GM12892 (cell line): Measurements from ENCODE around the gene CYREN.
"Not testable (repeated sequence)": the region's sequence is repeated elsewhere in the genome, so short reads cannot be mapped to it uniquely, and the experiment has no call there.

Source experiments
- POLR2A ChIP-seq: IDR thresholded peaks from 2 replicates; pipeline ENCODE4 v1.6.1; 2011; ENCODE audit warnings: low read depth, low read length, control low read depth
- POLR2AphosphoS5 ChIP-seq: IDR thresholded peaks from 2 replicates; pipeline ENCODE4 v1.6.1; 2011; ENCODE audit warnings: low read depth, low read length, control low read depth
- TAF1 ChIP-seq: IDR thresholded peaks from 2 replicates; pipeline ENCODE4 v1.6.1; 2011; ENCODE audit warnings: low read depth, mild to moderate bottlenecking, control low read depth, low read length, borderline replicate concordance

DNA sequence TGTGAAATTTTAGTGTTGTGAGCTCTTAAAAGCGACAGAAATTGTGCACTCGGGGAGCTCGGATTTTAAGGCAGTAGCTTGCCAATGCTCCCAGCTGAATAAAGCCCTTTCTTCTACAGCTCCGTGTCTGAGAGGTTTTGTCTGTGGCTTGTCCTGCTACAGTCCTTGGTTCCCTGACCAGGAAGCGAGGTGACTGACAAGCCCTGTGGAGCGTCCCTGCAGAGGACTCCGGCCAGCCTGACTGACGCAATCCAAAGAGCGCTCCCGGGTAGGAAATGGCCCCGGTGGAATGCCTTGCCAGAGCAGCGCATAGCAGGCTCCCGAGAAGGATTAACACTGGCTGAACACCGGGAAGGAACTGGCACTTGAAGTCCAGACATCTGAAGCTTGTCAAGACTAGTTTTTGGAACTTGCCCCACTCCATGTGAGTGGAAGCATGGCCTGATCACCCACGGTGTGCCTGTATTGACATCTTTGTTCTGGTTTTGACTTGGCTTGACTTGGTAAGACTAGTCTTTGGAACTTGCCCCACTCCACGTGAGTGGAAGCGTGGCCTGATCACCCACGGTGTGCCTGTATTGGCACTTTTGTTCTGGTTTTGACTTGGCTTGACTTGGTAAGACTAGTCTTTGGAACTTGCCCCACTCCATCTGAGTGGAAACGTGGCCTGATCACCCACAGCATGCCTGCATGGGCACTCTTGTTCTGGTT, 1.2 kb upstream of the CYREN start:
- peak; percentile 62; the same call in 1 of the 2 replicates for TF ChIP-seq POLR2A
- not testable (repeated sequence) for TF ChIP-seq TAF1, POLR2AphosphoS5
